ENCODE data around the gene GNG14.
A peak's percentile ranks its signal among the peaks of the same experiment; 100 is the strongest.

DNA sequence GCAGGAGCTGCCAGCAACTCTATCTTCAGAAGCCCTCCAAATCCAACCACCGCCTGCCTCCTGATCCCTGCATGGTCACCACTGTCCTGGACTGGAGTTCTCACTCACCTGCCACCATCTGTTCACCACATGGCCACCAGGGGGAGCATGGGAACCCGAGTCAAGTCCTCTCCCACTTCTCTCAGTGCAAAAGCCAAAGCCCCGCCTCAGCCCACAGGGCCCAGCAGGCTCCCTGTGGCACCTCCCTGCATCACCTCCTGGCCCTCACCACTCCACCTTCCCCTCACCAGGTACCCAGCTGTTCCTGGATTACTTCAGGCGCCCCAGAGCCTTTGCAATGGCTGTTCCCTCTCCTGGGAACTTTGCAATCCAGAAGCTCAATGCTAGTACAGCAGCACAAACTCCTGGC is 11.4 kb upstream of the GNG14 start:
- TF ChIP-seq, protein P1, sequence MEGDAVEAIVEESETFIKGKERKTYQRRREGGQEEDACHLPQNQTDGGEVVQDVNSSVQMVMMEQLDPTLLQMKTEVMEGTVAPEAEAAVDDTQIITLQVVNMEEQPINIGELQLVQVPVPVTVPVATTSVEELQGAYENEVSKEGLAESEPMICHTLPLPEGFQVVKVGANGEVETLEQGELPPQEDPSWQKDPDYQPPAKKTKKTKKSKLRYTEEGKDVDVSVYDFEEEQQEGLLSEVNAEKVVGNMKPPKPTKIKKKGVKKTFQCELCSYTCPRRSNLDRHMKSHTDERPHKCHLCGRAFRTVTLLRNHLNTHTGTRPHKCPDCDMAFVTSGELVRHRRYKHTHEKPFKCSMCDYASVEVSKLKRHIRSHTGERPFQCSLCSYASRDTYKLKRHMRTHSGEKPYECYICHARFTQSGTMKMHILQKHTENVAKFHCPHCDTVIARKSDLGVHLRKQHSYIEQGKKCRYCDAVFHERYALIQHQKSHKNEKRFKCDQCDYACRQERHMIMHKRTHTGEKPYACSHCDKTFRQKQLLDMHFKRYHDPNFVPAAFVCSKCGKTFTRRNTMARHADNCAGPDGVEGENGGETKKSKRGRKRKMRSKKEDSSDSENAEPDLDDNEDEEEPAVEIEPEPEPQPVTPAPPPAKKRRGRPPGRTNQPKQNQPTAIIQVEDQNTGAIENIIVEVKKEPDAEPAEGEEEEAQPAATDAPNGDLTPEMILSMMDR (conservative IDR thresholded peaks at IDR 0.05; ENCODE audit: low read length), result peak; percentile 88
- TF ChIP-seq EZH2phosphoT487 (IDR thresholded peaks at IDR 0.05; ENCODE audit: borderline replicate concordance), result no peak
